ENCODE data around the gene RP2.

Gene RP2

GRCh38 chrX:46844913-46845312 lies 8.1 kb downstream of the RP2 start:
- DNase-seq (ENCODE audit: low read depth) = no peak

- DNase-seq (ENCODE audit: low read depth) = no peak
Observed at GRCh38 chrX:46849933-46850332, 13.1 kb downstream of the RP2 start.

- no peak for DNase-seq (ENCODE audit: low read depth)
Observed at GRCh38 chrX:46850771-46851170, 13.9 kb downstream of the RP2 start.

GRCh38 chrX:46856483-46856882 lies 19.6 kb downstream of the RP2 start:
- no peak for DNase-seq (ENCODE audit: low read depth)

GRCh38 chrX:46860557-46860956 lies 23.7 kb downstream of the RP2 start:
- DNase-seq (ENCODE audit: low read depth) = no peak

GRCh38 chrX:46863072-46863471 lies 26.2 kb downstream of the RP2 start:
- DNase-seq (ENCODE audit: low read depth) = no peak

GRCh38 chrX:46864606-46865005 lies 27.8 kb downstream of the RP2 start:
- no peak for DNase-seq (ENCODE audit: low read depth)

- no peak for DNase-seq (ENCODE audit: low read depth)
Observed at GRCh38 chrX:46865281-46865680, 28.4 kb downstream of the RP2 start.

GRCh38 chrX:46866726-46867125 lies 29.9 kb downstream of the RP2 start:
- no peak for DNase-seq (ENCODE audit: low read depth)

GRCh38 chrX:46873746-46874145 lies 36.9 kb downstream of the RP2 start:
- no peak for DNase-seq (ENCODE audit: low read depth)

- DNase-seq (ENCODE audit: low read depth) = no peak
Observed at GRCh38 chrX:46876901-46877300, 40.1 kb downstream of the RP2 start.

- no peak for DNase-seq (ENCODE audit: low read depth)
Observed at GRCh38 chrX:46882266-46882665, 45.4 kb downstream of the RP2 start.

- no peak for DNase-seq (ENCODE audit: low read depth)
Observed at GRCh38 chrX:46884799-46885198, 48.0 kb downstream of the RP2 start.

- DNase-seq (ENCODE audit: low read depth) = no peak
Observed at GRCh38 chrX:46898207-46898606, 61.4 kb downstream of the RP2 start.

GRCh38 chrX:46903458-46904242 lies 66.8 kb downstream of the RP2 start:
- DNase-seq (ENCODE audit: low read depth) = peak; percentile 13

GRCh38 chrX:46904626-46905025 lies 67.8 kb downstream of the RP2 start:
- no peak for DNase-seq (ENCODE audit: low read depth)

- no peak for DNase-seq (ENCODE audit: low read depth)
Observed at GRCh38 chrX:46910415-46910814, 73.6 kb downstream of the RP2 start.

- DNase-seq (ENCODE audit: low read depth) = peak; percentile 3
Observed at GRCh38 chrX:46912098-46912602, 75.3 kb downstream of the RP2 start, which contains the start of gene JADE3. JADE3 (plus strand) TSS chrX:46912421; CDS start chrX:46984895, 72,474 bp downstream.

- DNase-seq (ENCODE audit: low read depth) = no peak
Observed at GRCh38 chrX:46912603-46913491, 76.0 kb downstream of the RP2 start.

- DNase-seq (ENCODE audit: low read depth) = no peak
Observed at GRCh38 chrX:46913667-46914066, 76.8 kb downstream of the RP2 start.

GRCh38 chrX:46916273-46916672 lies 79.4 kb downstream of the RP2 start:
- no peak for DNase-seq (ENCODE audit: low read depth)

GRCh38 chrX:46917622-46918021 lies 80.8 kb downstream of the RP2 start:
- no peak for DNase-seq (ENCODE audit: low read depth)

- DNase-seq (ENCODE audit: low read depth) = no peak
Observed at GRCh38 chrX:46918434-46918833, 81.6 kb downstream of the RP2 start.

All from activated T-cell treated with anti-CD3 and anti-CD28 coated beads for 24 hours (primary cell).